Esophagus squamous epithelium (tissue), 5 donors: ENCODE measurements around the gene NCKAP5L. TPM values are rescaled to one million over a fixed set of nuclear protein-coding genes. Genes with fewer than 3 reads are reported as not detected.
"Not testable (repeated sequence)": the region's sequence is repeated elsewhere in the genome, so short reads cannot be mapped to it uniquely, and the experiment has no call there.

Experiments used
- DNase-seq: peaks from one replicate; lab custom pipeline; 2025; lab: John Stamatoyannopoulos, UW
- H3K27ac ChIP-seq, 4 donors: fragments of 200-600 bp; sonication (generic); one replicate each; pipeline ENCODE4 v1.5.1; 2016 to 2019; ENCODE audit warnings: mild to moderate bottlenecking in 1 of 4
- H3K27me3 ChIP-seq, 4 donors: fragments of 200-600 bp; sonication (generic); 1 replicate in 3 of 4; 2 replicates in 1 of 4; pipeline versions ENCODE4 v1.5.1 to v1.6.0; 2017 to 2021; ENCODE audit warnings: antibody characterized with exemption in 1 of 4
- H3K36me3 ChIP-seq, 3 donors: fragments of 200-600 bp; sonication (generic); one replicate each; pipeline ENCODE4 v1.5.1; 2016 to 2019
- H3K4me1 ChIP-seq, 3 donors: fragments of 200-600 bp; sonication (generic); one replicate each; pipeline ENCODE4 v1.5.1; 2017 to 2019
- H3K4me3 ChIP-seq, 4 donors: fragments of 200-600 bp; sonication (generic); 1 replicate in 3 of 4; 2 replicates in 1 of 4; pipeline ENCODE4 v1.5.1; 2016 to 2019; ENCODE audit warnings: mild to moderate bottlenecking in 2 of 4, moderate library complexity in 1 of 4
- H3K9me3 ChIP-seq, 3 donors: fragments of 200-600 bp; sonication (generic); one replicate each; pipeline ENCODE4 v1.5.1; 2016 to 2019
- POLR2A ChIP-seq, 4 donors: fragments of 450-650 bp; IDR thresholded peaks; one replicate each; pipeline ENCODE4 v1.6.1; 2017; ENCODE audit warnings: antibody characterized with exemption in 4 of 4, mild to moderate bottlenecking in 4 of 4, moderate library complexity in 3 of 4
- WGBS, 2 donors: methylation state at CpG; one replicate each; pipeline ENCODE4 v1.1.5; 2018; 5-methylcytosine and 5-hydroxymethylcytosine counted together
- intact Hi-C: fragments of 100-400 bp; cut with DNase I; formaldehyde crosslinking; loops from one replicate; pipeline ENCODE4 v1.15.0; 2022
- total RNA-seq, 4 donors: library from RNA; depleted of rRNA; stranded (reverse); fragments of >200 nt; gene quantifications; one replicate each; pipeline ENCODE4 v1.1.0, GENCODE V29; 2016
- TF ChIP-seq, protein P1 (sequence below), 6 experiments: fragments of 450-650 bp in 4 of 6; fragments of 200-600 bp in 2 of 6; sonication (generic) in 2 of 6; IDR thresholded peaks; one replicate each; pipeline ENCODE4 v1.5.1; 2016 to 2019; ENCODE audit warnings: antibody characterized with exemption in 6 of 6, mild to moderate bottlenecking in 4 of 6, moderate library complexity in 4 of 6
- donor health status: DM: yes; HTN: yes; CAD: no.

The NCKAP5L gene
- total RNA-seq, 4 donors from 2014 or later, result 3.2 to 10.5 (median 8.0) TPM

DNA sequence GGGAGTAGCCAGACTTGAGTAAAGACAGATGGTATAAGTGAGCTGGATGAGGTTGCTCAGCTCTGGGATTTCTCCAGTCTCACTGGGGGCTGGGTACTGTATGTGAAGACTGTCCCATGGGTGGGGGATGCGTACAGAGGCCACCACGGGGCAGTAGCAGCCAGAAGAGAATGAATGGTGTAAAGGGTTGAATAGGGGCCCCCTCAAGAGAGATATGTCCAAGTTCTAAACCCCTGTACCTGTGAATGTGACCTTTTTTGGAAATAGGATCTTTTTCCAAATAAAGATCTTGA lies 36.5 kb upstream of the NCKAP5L start:
- Histone ChIP-seq H3K36me3 (no peaks in the 10 kb centered on the region), H3K4me3 (no peak overlapping the region), H3K4me1 (peaks cover 22 to 46% (median 24%) of the 10 kb centered on the region in 3 donors), H3K27ac (no peak overlapping the region), H3K27me3 (peaks cover 0 to 6% (median 0%) of the 10 kb centered on the region in 4 donors), H3K9me3 (no peaks in the 10 kb centered on the region)
- no peak for DNase-seq
- intact Hi-C loops, result loop anchor here (10.0 kb wide), 2 partner anchors 100 to 190 kb away; partner anchors contain the start of genes AQP5 and ASIC1
- WGBS, 2 donors, result 52 to 80% methylated on average over 2 of the region's 2 CpGs
- TF ChIP-seq, protein P1, sequence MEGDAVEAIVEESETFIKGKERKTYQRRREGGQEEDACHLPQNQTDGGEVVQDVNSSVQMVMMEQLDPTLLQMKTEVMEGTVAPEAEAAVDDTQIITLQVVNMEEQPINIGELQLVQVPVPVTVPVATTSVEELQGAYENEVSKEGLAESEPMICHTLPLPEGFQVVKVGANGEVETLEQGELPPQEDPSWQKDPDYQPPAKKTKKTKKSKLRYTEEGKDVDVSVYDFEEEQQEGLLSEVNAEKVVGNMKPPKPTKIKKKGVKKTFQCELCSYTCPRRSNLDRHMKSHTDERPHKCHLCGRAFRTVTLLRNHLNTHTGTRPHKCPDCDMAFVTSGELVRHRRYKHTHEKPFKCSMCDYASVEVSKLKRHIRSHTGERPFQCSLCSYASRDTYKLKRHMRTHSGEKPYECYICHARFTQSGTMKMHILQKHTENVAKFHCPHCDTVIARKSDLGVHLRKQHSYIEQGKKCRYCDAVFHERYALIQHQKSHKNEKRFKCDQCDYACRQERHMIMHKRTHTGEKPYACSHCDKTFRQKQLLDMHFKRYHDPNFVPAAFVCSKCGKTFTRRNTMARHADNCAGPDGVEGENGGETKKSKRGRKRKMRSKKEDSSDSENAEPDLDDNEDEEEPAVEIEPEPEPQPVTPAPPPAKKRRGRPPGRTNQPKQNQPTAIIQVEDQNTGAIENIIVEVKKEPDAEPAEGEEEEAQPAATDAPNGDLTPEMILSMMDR (IDR thresholded peaks at IDR 0.05), result no peak
- no peak for TF ChIP-seq POLR2A (IDR thresholded peaks at IDR 0.05)

DNA sequence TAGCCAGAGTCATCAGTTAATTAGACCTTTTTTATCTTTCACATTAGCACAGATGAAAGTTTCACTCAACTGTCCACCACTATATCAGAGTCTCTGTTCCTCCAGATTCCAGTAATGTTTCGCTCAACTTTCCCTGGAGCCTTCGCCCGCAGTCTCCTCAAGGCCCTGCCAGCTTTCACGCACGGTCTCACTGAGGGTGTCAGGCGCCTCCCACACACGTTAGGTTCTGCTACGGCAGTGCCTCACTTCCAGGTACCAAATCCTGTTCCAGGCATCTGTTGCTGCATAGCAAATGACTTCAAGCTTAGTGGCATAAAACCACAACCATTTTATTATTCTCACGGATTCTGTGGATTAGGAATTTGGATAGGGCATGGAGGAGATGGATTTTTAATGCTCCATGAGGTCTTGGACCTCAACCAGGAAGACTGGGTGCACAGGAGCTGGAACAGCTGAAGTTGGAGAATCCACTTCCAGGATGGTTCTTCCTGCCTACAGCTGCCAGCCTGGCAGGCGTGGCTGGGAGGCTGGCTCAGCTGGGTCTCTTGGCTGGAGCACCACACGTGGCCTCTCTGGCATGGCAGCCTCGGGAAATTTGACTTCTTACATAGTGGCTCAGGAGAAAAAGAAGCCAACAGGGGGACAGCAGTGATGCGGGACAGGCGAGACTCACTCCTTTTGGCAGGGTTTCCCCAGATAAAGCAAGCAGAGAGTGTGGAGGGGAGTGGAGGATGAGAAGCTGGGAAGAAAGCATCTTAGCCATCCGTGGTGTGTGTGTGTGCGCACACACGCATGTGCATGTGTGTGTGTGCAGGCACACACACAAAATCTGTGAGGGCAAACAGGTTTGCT lies 36.0 kb upstream of the NCKAP5L start:
- peaks cover 16 to 44% (median 20%) of the 10 kb centered on the region in 3 donors for H3K4me1 ChIP-seq
- no peaks in the 10 kb centered on the region for H3K9me3 ChIP-seq
- peaks cover 0 to 11% (median 0%) of the 10 kb centered on the region in 4 donors for H3K27me3 ChIP-seq
- no peak for DNase-seq
- no peaks in the 10 kb centered on the region for H3K36me3 ChIP-seq
- no peak overlapping the region for H3K4me3 ChIP-seq
- TF ChIP-seq, protein P1 (IDR thresholded peaks at IDR 0.05), result no peak
- TF ChIP-seq POLR2A (IDR thresholded peaks at IDR 0.05), result no peak
- intact Hi-C loops, result loop anchor here (10.0 kb wide), 2 partner anchors 101 to 191 kb away; partner anchors contain the start of genes AQP5 and ASIC1
- WGBS, 2 donors, result 54 to 62% methylated on average over 17 of the region's 17 CpGs
- no peak overlapping the region for H3K27ac ChIP-seq

DNA sequence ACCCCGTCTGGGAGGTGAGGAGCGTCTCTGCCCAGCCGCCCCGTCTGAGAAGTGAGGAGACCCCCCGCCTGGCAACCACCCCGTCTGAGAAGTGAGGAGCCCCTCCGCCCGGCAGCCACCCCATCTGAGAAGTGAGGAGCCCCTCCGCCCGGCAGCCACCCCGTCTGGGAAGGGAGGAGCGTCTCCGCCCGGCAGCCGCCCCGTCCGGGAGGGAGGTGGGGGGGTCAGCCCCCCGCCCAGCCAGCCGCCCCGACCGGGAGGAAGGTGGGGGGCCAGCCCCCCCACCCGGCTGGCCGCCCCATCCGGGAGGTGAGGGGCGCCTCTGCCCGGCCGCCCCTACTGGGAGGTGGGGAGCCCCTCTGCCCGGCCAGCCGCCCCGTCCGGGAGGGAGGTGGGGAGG lies 32.7 kb upstream of the NCKAP5L start:
- not testable (repeated sequence) for H3K27ac ChIP-seq, H3K9me3 ChIP-seq, H3K36me3 ChIP-seq, H3K4me3 ChIP-seq, DNase-seq
- H3K4me1 ChIP-seq, result peaks cover 0 to 19% (median 0%) of the 10 kb centered on the region in 3 donors
- intact Hi-C loops, result loop anchor here (10.0 kb wide), 2 partner anchors 104 to 194 kb away; partner anchors contain the start of genes AQP5 and ASIC1
- no CpG with 5 or more reads among the region's 31 CpGs for WGBS, 2 donors
- H3K27me3 ChIP-seq, result peaks cover 0 to 15% (median 0%) of the 10 kb centered on the region in 4 donors

DNA sequence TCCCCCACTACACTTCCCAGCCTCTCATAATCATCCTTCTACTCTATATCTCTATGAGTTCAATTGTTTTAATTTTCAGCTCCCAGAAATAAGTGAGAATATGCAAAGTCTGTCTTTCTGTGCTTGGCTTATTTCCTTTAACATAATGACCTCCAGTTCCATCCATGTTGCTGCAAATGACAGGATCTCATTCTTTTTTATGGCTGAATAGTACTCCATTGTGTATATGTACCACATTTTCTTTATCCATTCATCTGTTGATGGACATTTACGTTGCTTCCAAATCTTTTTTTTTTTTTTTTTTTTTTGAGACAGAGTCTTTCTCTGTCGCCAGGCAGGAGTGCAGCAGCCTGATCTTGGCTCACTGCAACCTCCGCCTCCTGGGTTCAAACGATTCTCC lies 27.7 kb upstream of the NCKAP5L start:
- H3K36me3 ChIP-seq, DNase-seq, H3K27ac ChIP-seq, H3K4me3 ChIP-seq, H3K9me3 ChIP-seq, intact Hi-C loops, H3K4me1 ChIP-seq: not testable (repeated sequence)
- 85 to 92% methylated on average over 4 of the region's 4 CpGs for WGBS, 2 donors
- H3K27me3 ChIP-seq, result peaks cover 0 to 17% (median 0%) of the 10 kb centered on the region in 4 donors

DNA sequence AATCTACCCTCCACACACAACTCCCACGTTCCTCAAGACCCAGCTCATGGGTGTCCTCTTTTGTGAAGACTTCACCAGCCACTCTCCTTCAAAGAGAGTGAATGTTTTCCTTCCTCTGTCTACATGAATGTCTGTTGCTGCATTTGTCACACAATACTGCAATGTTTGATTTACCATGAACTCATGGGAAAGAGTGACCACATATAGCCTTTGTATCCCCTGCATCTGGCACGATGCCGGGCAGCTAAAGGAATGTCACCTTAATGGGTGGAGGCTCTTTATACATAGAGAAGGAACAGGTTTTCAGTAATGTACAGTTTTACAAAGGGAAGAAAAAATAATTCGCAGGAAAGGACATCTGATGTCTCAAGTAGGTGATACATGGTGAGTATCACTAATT lies 26.8 kb upstream of the NCKAP5L start:
- no peaks in the 10 kb centered on the region for H3K9me3 ChIP-seq
- WGBS, 2 donors, result 60 to 71% methylated on average over 4 of the region's 4 CpGs
- intact Hi-C loops, result no loop called here
- H3K4me3 ChIP-seq, result no peak overlapping the region
- peaks cover 0 to 26% (median 0%) of the 10 kb centered on the region in 4 donors for H3K27me3 ChIP-seq
- H3K4me1 ChIP-seq, result peaks cover 0 to 6% (median 0%) of the 10 kb centered on the region in 3 donors
- no peak overlapping the region for H3K27ac ChIP-seq
- no peaks in the 10 kb centered on the region for H3K36me3 ChIP-seq
- DNase-seq, result no peak
- TF ChIP-seq, protein P1 (IDR thresholded peaks at IDR 0.05), result no peak
- TF ChIP-seq POLR2A (IDR thresholded peaks at IDR 0.05), result no peak

DNA sequence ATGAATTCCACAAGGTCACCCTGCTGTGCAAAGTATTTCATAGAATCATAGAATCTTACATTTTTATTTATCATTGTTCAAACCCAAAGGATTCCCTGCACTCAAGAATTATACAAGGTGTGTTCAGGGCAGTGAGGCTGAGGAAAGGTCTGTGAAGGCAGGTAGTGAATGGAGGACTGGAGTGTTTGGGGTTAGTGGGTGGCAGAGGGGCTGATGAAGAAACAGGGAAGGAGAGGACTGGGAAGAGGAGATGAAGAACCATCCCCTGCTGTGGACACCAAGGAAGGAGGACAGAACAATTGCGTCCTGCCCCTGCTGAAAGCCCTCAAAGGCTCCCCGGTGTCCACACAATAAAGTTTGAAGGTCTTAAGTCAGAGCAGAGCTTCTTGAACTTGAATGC lies 25.5 kb upstream of the NCKAP5L start:
- peaks cover 0 to 29% (median 0%) of the 10 kb centered on the region in 4 donors for H3K27me3 ChIP-seq
- H3K27ac ChIP-seq, result no peak overlapping the region
- no peak for TF ChIP-seq POLR2A (IDR thresholded peaks at IDR 0.05)
- TF ChIP-seq, protein P1 (IDR thresholded peaks at IDR 0.05), result no peak
- H3K9me3 ChIP-seq, result no peaks in the 10 kb centered on the region
- intact Hi-C loops, result no loop called here
- H3K4me1 ChIP-seq, result no peaks in the 10 kb centered on the region
- H3K4me3 ChIP-seq, result no peak overlapping the region
- WGBS, 2 donors, result 88 to 96% methylated on average over 2 of the region's 2 CpGs
- H3K36me3 ChIP-seq, result no peaks in the 10 kb centered on the region
- DNase-seq, result no peak
